Measurements from ENCODE around the gene UVRAG. TPM values are rescaled to one million over a fixed set of nuclear protein-coding genes. Genes with fewer than 3 reads are reported as not detected.
"Not testable (repeated sequence)": the region's sequence is repeated elsewhere in the genome, so short reads cannot be mapped to it uniquely, and the experiment has no call there.

The UVRAG gene
- total and polyA plus RNA-seq, 10 donors: 13.8 to 80.8 (median 42.9) TPM

GRCh38 chr11:75930534-75930933 is 115.5 kb downstream of the UVRAG start:
- 83 to 93% (median 92%) methylated on average over 5 of the region's 5 CpGs for WGBS, 5 donors
- no peaks in the 10 kb centered on the region for H3K9me3 ChIP-seq
- DNase-seq: no peak

GRCh38 chr11:75931124-75931523 is 116.1 kb downstream of the UVRAG start:
- TF ChIP-seq POLR2AphosphoS5 (IDR thresholded peaks at IDR 0.05) (no peak), CTCF (IDR thresholded peaks at IDR 0.05 in 8 of 11, conservative IDR thresholded peaks at IDR 0.05 in 3 of 11) (no peak), POLR2A (IDR thresholded peaks at IDR 0.05) (no peak)
- Histone ChIP-seq H3K27ac (no peak overlapping the region), H3K4me1 (no peaks in the 10 kb centered on the region), H3K9me3 (no peaks in the 10 kb centered on the region), H3K4me3 (no peak overlapping the region), H3K27me3 (replicated peaks in 1 of 7) (no peaks in the 10 kb centered on the region), H3K36me3 (peaks cover 0 to 10% (median 0%) of the 10 kb centered on the region in 6 donors)
- DNase-seq: no peak
- intact Hi-C loops (cut with DNase I; ENCODE audit: low total_unique reads): no loop called here
- 66 to 97% (median 89%) methylated on average over 1 of the region's 1 CpG for WGBS, 5 donors

More at GRCh38 chr11:75930534-75930933, 115.5 kb downstream of the UVRAG start:
- intact Hi-C loops (cut with DNase I; ENCODE audit: low total_unique reads): no loop called here
- TF ChIP-seq POLR2A (IDR thresholded peaks at IDR 0.05): no peak
- no peak for TF ChIP-seq POLR2AphosphoS5 (IDR thresholded peaks at IDR 0.05)
- no peak for TF ChIP-seq CTCF (IDR thresholded peaks at IDR 0.05 in 8 of 11, conservative IDR thresholded peaks at IDR 0.05 in 3 of 11)
- Histone ChIP-seq H3K27ac (no peak overlapping the region), H3K36me3 (peaks cover 0 to 10% (median 0%) of the 10 kb centered on the region in 6 donors), H3K4me1 (peaks cover 0 to 3% (median 0%) of the 10 kb centered on the region in 6 donors), H3K27me3 (replicated peaks in 1 of 7) (no peaks in the 10 kb centered on the region), H3K4me3 (no peak overlapping the region)

GRCh38 chr11:75933736-75934135 is 118.7 kb downstream of the UVRAG start:
- 55 to 78% (median 72%) methylated on average over 1 of the region's 1 CpG for WGBS, 5 donors
- H3K27ac ChIP-seq; H3K9me3 ChIP-seq; H3K4me3 ChIP-seq; intact Hi-C loops (cut with DNase I; ENCODE audit: low total_unique reads); DNase-seq; H3K27me3 ChIP-seq (replicated peaks in 1 of 7): not testable (repeated sequence)
- Histone ChIP-seq H3K36me3 (peaks cover 0 to 10% (median 0%) of the 10 kb centered on the region in 6 donors), H3K4me1 (peaks cover 3 to 18% (median 8%) of the 10 kb centered on the region in 6 donors)

GRCh38 chr11:75934851-75935250 is 119.8 kb downstream of the UVRAG start:
- intact Hi-C loops (cut with DNase I; ENCODE audit: low total_unique reads): no loop called here
- no peak for DNase-seq

More at GRCh38 chr11:75934851-75935250, 119.8 kb downstream of the UVRAG start:
- Histone ChIP-seq H3K27ac (no peak overlapping the region), H3K27me3 (replicated peaks in 1 of 7) (no peaks in the 10 kb centered on the region), H3K36me3 (peaks cover 0 to 10% (median 0%) of the 10 kb centered on the region in 6 donors), H3K4me1 (peaks cover 6 to 29% (median 19%) of the 10 kb centered on the region in 6 donors), H3K4me3 (no peak overlapping the region), H3K9me3 (no peaks in the 10 kb centered on the region)
- TF ChIP-seq CTCF (IDR thresholded peaks at IDR 0.05 in 8 of 11, conservative IDR thresholded peaks at IDR 0.05 in 3 of 11): no peak
- no peak for TF ChIP-seq POLR2A (IDR thresholded peaks at IDR 0.05)
- no peak for TF ChIP-seq POLR2AphosphoS5 (IDR thresholded peaks at IDR 0.05)

Measured in spleen (tissue), 11 donors.